NB4 (cell line): Measurements from ENCODE around the gene PTPRD.

Experiments
- POLR2A ChIP-seq: IDR thresholded peaks from 2 replicates; pipeline ENCODE4 v1.6.1; 2011; ENCODE audit warnings: mild to moderate bottlenecking; ENCODE audit not compliant: insufficient read length; ENCODE audit errors: extremely low read depth
- TF ChIP-seq, protein P1 (sequence below): IDR thresholded peaks from one replicate; pipeline ENCODE4 v1.5.1; 2012; ENCODE audit warnings: low read depth, low read length

DNA sequence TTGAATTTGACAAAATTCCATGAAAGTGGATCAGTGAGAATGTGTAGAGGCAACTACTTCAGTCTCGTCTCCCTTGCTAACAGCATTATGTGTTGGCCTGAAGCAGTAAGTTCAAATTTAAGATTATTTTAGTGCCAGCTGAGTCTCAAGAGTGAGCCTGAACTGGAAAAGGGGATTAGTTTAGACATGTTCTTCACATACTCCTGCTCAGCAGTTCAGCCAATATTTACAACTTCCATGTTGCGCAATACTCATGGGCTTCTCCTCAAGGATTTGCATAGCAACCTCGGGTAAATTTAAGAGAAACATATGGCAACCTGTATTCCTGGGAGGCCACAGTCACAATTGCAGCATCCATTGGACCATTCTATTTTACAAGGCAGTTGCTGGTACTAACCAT is 553.8 kb downstream of the PTPRD start:
- TF ChIP-seq, protein P1, sequence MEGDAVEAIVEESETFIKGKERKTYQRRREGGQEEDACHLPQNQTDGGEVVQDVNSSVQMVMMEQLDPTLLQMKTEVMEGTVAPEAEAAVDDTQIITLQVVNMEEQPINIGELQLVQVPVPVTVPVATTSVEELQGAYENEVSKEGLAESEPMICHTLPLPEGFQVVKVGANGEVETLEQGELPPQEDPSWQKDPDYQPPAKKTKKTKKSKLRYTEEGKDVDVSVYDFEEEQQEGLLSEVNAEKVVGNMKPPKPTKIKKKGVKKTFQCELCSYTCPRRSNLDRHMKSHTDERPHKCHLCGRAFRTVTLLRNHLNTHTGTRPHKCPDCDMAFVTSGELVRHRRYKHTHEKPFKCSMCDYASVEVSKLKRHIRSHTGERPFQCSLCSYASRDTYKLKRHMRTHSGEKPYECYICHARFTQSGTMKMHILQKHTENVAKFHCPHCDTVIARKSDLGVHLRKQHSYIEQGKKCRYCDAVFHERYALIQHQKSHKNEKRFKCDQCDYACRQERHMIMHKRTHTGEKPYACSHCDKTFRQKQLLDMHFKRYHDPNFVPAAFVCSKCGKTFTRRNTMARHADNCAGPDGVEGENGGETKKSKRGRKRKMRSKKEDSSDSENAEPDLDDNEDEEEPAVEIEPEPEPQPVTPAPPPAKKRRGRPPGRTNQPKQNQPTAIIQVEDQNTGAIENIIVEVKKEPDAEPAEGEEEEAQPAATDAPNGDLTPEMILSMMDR = no peak
- TF ChIP-seq POLR2A = no peak
